Loucy (cell line): Measurements from ENCODE around the gene RAD51B.

Source experiments
- CTCF ChIP-seq: fragments of 200-600 bp; sonication (generic); conservative IDR thresholded peaks from 2 replicates; pipeline ENCODE4 v1.5.1; 2014; ENCODE audit warnings: mild to moderate bottlenecking, antibody characterized with exemption, low read length
- EZH2phosphoT487 ChIP-seq: fragments of 200-600 bp; IDR thresholded peaks from 2 replicates; pipeline ENCODE4 v1.6.1; 2018; ENCODE audit warnings: antibody characterized with exemption, mild to moderate bottlenecking, moderate library complexity, borderline replicate concordance

GRCh38 chr14:68693926-68694325, 874.3 kb downstream of the RAD51B start:
- TF ChIP-seq CTCF: no peak
- no peak for TF ChIP-seq EZH2phosphoT487
